Mesenchymal stem cell (in vitro differentiated cells and primary cell): Measurements from ENCODE around the gene NOC2L.

Experiments
- DNase-seq: peaks from one replicate; pipeline ENCODE4 v3.0.0-alpha.2; 2013
- H2AFZ ChIP-seq: one replicate; pipeline ENCODE4 v1.6.1; 2013; ENCODE audit warnings: low read depth, mild to moderate bottlenecking, control low read depth, inconsistent platforms, low read length, moderate library complexity
- H2AK5ac ChIP-seq: 2 replicates; pipeline ENCODE4 v1.6.1; 2013; ENCODE audit warnings: low read length, moderate library complexity, mild to moderate bottlenecking, inconsistent platforms; ENCODE audit not compliant: severe bottlenecking
- H2BK120ac ChIP-seq: one replicate; pipeline ENCODE4 v1.6.1; 2013; ENCODE audit warnings: low read depth, mild to moderate bottlenecking, inconsistent platforms, low read length, moderate library complexity
- H2BK12ac ChIP-seq, 2 experiments: one replicate each; pipeline ENCODE4 v1.6.1; 2013; ENCODE audit warnings: inconsistent platforms in 2 of 2, low read length in 2 of 2, mild to moderate bottlenecking in 2 of 2, moderate library complexity in 2 of 2, control low read depth in 1 of 2
- H2BK15ac ChIP-seq: one replicate; pipeline ENCODE4 v1.6.1; 2013; ENCODE audit warnings: mild to moderate bottlenecking, low read depth, inconsistent platforms; ENCODE audit not compliant: poor library complexity, severe bottlenecking
- H2BK5ac ChIP-seq: 2 replicates; pipeline ENCODE4 v1.6.1; 2013; ENCODE audit warnings: low read depth, mild to moderate bottlenecking, low read length, control low read depth, inconsistent platforms; ENCODE audit not compliant: poor library complexity, severe bottlenecking
- H3K14ac ChIP-seq, 2 experiments: one replicate each; pipeline ENCODE4 v1.6.1; 2013; ENCODE audit warnings: inconsistent platforms in 2 of 2, low read length in 2 of 2, control low read depth in 1 of 2, mild to moderate bottlenecking in 1 of 2, moderate library complexity in 1 of 2
- H3K18ac ChIP-seq, 2 experiments: one replicate each; pipeline ENCODE4 v1.6.1; 2013; ENCODE audit warnings: inconsistent platforms in 2 of 2, low read length in 2 of 2, control low read depth in 1 of 2, low read depth in 1 of 2, mild to moderate bottlenecking in 1 of 2
- H3K23ac ChIP-seq, 2 experiments: one replicate each; pipeline ENCODE4 v1.6.1; 2013; ENCODE audit warnings: inconsistent platforms in 2 of 2, low read length in 2 of 2, mild to moderate bottlenecking in 2 of 2, moderate library complexity in 2 of 2, control low read depth in 1 of 2
- H3K27ac ChIP-seq: 2 replicates; pipeline ENCODE4 v1.5.1; 2013; ENCODE audit warnings: mild to moderate bottlenecking, moderate library complexity, low read length, control low read depth, inconsistent platforms; ENCODE audit not compliant: poor library complexity, severe bottlenecking
- H3K27me3 ChIP-seq, 2 experiments: 2 replicates each; pipeline versions ENCODE4 v1.6.1 to v1.7.0; 2013; ENCODE audit warnings: low read length in 2 of 2, mild to moderate bottlenecking in 2 of 2, moderate library complexity in 2 of 2, control low read depth in 1 of 2, inconsistent platforms in 1 of 2; ENCODE audit not compliant: control insufficient read depth in 1 of 2, insufficient read depth in 1 of 2
- H3K36me3 ChIP-seq, 2 experiments: 2 replicates each; pipeline versions ENCODE4 v1.6.1 to v1.7.0; 2013; ENCODE audit warnings: low read length in 2 of 2, control low read depth in 1 of 2, inconsistent platforms in 1 of 2, low read depth in 1 of 2, mild to moderate bottlenecking in 1 of 2; ENCODE audit not compliant: insufficient read depth in 2 of 2, control insufficient read depth in 1 of 2
- H3K4ac ChIP-seq, 2 experiments: one replicate each; pipeline ENCODE4 v1.6.1; 2013; ENCODE audit warnings: inconsistent platforms in 2 of 2, low read length in 2 of 2, mild to moderate bottlenecking in 2 of 2, moderate library complexity in 2 of 2, control low read depth in 1 of 2, low read depth in 1 of 2
- H3K4me1 ChIP-seq: 2 replicates; pipeline ENCODE4 v1.6.1; 2013; ENCODE audit warnings: low read depth, low read length, control low read depth; ENCODE audit not compliant: control insufficient read depth, insufficient read depth
- H3K4me2 ChIP-seq: 2 replicates; pipeline ENCODE4 v1.6.1; 2013; ENCODE audit warnings: low read length, mild to moderate bottlenecking, inconsistent platforms; ENCODE audit not compliant: poor library complexity, severe bottlenecking
- H3K4me3 ChIP-seq, 2 experiments: 2 replicates each; pipeline versions ENCODE4 v1.5.1 to v1.7.0; 2013; ENCODE audit warnings: low read length in 2 of 2, mild to moderate bottlenecking in 2 of 2, control low read depth in 1 of 2, low read depth in 1 of 2; ENCODE audit not compliant: insufficient read depth in 1 of 2
- H3K79me1 ChIP-seq: replicated peaks from 2 replicates; pipeline ENCODE4 v1.6.1; 2013; ENCODE audit warnings: mild to moderate bottlenecking, control low read depth, low read length, inconsistent platforms; ENCODE audit not compliant: poor library complexity, severe bottlenecking
- H3K9ac ChIP-seq: 2 replicates; pipeline ENCODE4 v1.7.0; 2013; ENCODE audit warnings: mild to moderate bottlenecking, low read length, moderate library complexity
- H3K9me3 ChIP-seq: 2 replicates; pipeline ENCODE4 v1.7.0; 2013; ENCODE audit warnings: mild to moderate bottlenecking, low read length; ENCODE audit not compliant: control insufficient read depth
- H4K8ac ChIP-seq: one replicate; pipeline ENCODE4 v1.6.1; 2013; ENCODE audit warnings: inconsistent platforms, mild to moderate bottlenecking, low read length, moderate library complexity
- H4K91ac ChIP-seq: one replicate; pipeline ENCODE4 v1.6.1; 2013; ENCODE audit warnings: mild to moderate bottlenecking, low read length, inconsistent platforms
- WGBS: methylation state at CpG from one replicate; pipeline ENCODE4 v1.1.7; 2013; ENCODE audit warnings: mixed read lengths; 5-methylcytosine and 5-hydroxymethylcytosine counted together

Gene NOC2L

GRCh38 chr1:929712-930632 is 29.1 kb downstream of the NOC2L start:
- Histone ChIP-seq H3K4ac (no peak overlapping the region), H3K14ac (no peak overlapping the region), H2AK5ac (no peak overlapping the region), H2BK12ac (no peak overlapping the region), H3K9ac (no peak overlapping the region), H3K4me3 (no peak overlapping the region), H3K9me3 (no peaks in the 10 kb centered on the region), H3K27ac (no peak overlapping the region), H3K23ac (no peak overlapping the region), H2BK15ac (no peak overlapping the region), H3K36me3 (peaks cover 0 to 4% of the 10 kb centered on the region in 2 experiments), H3K79me1 (no peaks in the 10 kb centered on the region), H2BK5ac (no peak overlapping the region), H3K4me2 (no peak overlapping the region), H3K18ac (no peak overlapping the region), H2AFZ (no peak overlapping the region), H3K4me1 (peaks cover 28% of the 10 kb centered on the region), H2BK120ac (no peak overlapping the region), H4K8ac (no peak overlapping the region), H3K27me3 (peaks cover 43 to 78% of the 10 kb centered on the region in 2 experiments), H4K91ac (no peak overlapping the region)
- DNase-seq = no peak
- WGBS = 91% methylated on average over 37 of the region's 40 CpGs

DNA sequence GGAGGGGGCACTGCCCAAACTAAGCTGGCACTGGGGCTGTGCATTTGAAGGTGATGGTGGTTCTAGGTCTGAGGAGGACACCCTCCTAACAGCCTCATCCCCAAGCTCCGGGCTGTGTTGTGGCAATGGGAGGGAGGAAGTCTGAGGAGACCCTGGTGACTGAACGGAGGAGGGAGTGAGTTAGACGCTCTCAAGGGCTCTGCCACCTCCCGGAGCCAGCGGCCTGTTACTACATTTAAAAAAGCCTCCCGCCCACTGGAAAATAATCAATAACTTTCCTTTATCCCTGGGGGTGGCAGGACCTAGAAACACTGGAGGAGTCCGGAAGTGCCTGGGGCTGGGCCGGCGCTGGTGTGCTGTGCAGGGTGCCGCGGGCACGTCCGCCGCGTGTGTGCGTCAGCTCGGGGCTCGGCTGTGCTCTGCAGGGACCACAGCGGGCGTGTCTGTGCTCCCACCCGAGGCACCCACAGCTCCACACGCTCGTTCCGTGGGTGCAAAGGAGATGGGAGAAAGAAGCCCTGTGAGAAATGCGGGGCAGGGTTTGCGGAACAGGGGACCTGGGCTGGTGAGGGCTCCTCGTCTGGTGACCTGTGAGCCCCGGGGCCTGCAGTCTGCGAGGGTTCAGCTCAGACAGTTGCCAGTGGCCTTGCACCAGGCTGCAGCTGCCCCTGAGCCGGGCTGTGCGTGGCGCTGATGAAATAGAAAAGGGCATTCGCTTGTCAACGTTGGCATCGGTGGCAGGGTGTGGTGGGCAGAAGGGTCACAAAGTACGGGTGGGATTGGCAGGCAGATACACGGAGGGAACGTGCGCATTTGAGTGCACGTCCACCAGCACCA is 30.0 kb downstream of the NOC2L start:
- Histone ChIP-seq H2BK120ac (no peak overlapping the region), H2BK12ac (no peak overlapping the region), H3K4ac (no peak overlapping the region), H3K14ac (no peak overlapping the region), H2AK5ac (no peak overlapping the region), H2BK5ac (no peak overlapping the region), H2BK15ac (no peak overlapping the region), H3K4me1 (peaks cover 35% of the 10 kb centered on the region), H3K79me1 (no peaks in the 10 kb centered on the region), H3K4me2 (no peak overlapping the region), H3K9ac (no peak overlapping the region), H3K9me3 (no peaks in the 10 kb centered on the region), H3K36me3 (peaks cover 0 to 4% of the 10 kb centered on the region in 2 experiments), H3K27me3 (peaks cover 41 to 76% of the 10 kb centered on the region in 2 experiments), H3K23ac (no peak overlapping the region), H4K91ac (no peak overlapping the region), H3K27ac (no peak overlapping the region), H4K8ac (no peak overlapping the region), H2AFZ (no peak overlapping the region), H3K18ac (no peak overlapping the region), H3K4me3 (no peak overlapping the region)
- WGBS = 83% methylated on average over 39 of the region's 40 CpGs
- no peak for DNase-seq

DNA sequence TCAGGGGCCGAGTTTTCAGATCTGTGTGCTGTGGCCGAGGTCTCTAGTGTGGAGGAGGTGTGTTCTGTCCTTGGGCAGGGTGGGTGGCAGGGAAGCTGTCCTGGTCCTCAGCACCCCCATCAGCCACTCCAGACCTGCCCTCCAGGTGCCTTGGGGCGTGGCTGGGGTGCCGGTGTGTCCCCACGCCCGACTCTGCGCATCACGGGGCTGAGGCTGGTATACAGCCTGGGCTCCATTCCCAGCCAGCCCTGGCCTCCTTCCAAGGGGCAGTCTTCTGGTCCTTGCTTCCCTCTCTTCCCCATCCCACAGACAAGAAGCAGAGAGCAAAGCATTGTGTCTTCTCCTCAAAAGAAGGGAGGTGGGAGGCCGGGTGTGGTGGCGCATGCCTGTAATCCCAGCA is 31.3 kb downstream of the NOC2L start:
- Histone ChIP-seq H4K91ac (no peak overlapping the region), H2BK5ac (no peak overlapping the region), H3K4ac (no peak overlapping the region), H3K4me2 (no peak overlapping the region), H3K79me1 (no peaks in the 10 kb centered on the region), H3K14ac (no peak overlapping the region), H3K9me3 (no peaks in the 10 kb centered on the region), H3K27me3 (peaks cover 39 to 73% of the 10 kb centered on the region in 2 experiments), H3K27ac (no peak overlapping the region), H3K18ac (no peak overlapping the region), H3K36me3 (peaks cover 0 to 4% of the 10 kb centered on the region in 2 experiments), H2BK120ac (no peak overlapping the region), H3K4me1 (peaks cover 47% of the 10 kb centered on the region), H2AFZ (no peak overlapping the region), H3K9ac (no peak overlapping the region), H3K4me3 (no peak overlapping the region), H2BK15ac (no peak overlapping the region), H2AK5ac (no peak overlapping the region), H2BK12ac (no peak overlapping the region), H4K8ac (no peak overlapping the region), H3K23ac (no peak overlapping the region)
- WGBS = 92% methylated on average over 9 of the region's 10 CpGs
- no peak for DNase-seq

DNA sequence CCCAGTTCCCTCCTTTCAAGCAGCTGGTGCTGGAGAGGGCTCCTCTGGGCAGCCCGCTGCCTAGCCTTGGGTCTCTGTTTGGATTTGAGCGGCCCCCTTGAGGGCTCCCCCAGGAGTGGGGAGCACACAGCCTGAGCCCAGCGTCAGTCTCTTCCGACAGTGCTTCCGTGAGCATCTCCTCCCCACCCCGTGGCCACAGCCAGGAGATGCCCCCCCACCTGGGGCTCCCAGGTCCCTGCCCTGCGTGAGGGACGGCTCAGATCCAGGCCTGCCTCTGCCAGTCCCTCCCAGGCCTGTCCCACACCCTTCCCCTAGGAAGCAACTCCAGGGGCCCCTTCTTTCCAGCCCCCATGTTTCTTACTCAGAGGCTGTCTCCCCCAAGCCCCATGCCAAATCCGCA is 31.8 kb downstream of the NOC2L start:
- WGBS = 70% methylated on average over 9 of the region's 9 CpGs
- Histone ChIP-seq H4K91ac (no peak overlapping the region), H2BK12ac (no peak overlapping the region), H2BK15ac (no peak overlapping the region), H3K18ac (no peak overlapping the region), H3K9me3 (no peaks in the 10 kb centered on the region), H3K4me1 (peaks cover 51% of the 10 kb centered on the region), H2AFZ (no peak overlapping the region), H3K23ac (no peak overlapping the region), H3K79me1 (no peaks in the 10 kb centered on the region), H3K9ac (no peak overlapping the region), H3K4ac (no peak overlapping the region), H2AK5ac (no peak overlapping the region), H4K8ac (no peak overlapping the region), H3K27me3 (peaks cover 44 to 73% of the 10 kb centered on the region in 2 experiments), H3K4me2 (no peak overlapping the region), H2BK5ac (no peak overlapping the region), H3K27ac (no peak overlapping the region), H3K4me3 (no peak overlapping the region), H3K36me3 (peaks cover 0 to 4% of the 10 kb centered on the region in 2 experiments), H2BK120ac (no peak overlapping the region), H3K14ac (no peak overlapping the region)
- DNase-seq = no peak
